Measurements from ENCODE around the gene LYPD4. TPM values are rescaled to one million over a fixed set of nuclear protein-coding genes. Genes with fewer than 3 reads are reported as not detected.

LYPD4 gene
- total and polyA plus RNA-seq, 2 donors (not counting 1 experiment from before 2014, with no cell fraction given) = not detected

DNA sequence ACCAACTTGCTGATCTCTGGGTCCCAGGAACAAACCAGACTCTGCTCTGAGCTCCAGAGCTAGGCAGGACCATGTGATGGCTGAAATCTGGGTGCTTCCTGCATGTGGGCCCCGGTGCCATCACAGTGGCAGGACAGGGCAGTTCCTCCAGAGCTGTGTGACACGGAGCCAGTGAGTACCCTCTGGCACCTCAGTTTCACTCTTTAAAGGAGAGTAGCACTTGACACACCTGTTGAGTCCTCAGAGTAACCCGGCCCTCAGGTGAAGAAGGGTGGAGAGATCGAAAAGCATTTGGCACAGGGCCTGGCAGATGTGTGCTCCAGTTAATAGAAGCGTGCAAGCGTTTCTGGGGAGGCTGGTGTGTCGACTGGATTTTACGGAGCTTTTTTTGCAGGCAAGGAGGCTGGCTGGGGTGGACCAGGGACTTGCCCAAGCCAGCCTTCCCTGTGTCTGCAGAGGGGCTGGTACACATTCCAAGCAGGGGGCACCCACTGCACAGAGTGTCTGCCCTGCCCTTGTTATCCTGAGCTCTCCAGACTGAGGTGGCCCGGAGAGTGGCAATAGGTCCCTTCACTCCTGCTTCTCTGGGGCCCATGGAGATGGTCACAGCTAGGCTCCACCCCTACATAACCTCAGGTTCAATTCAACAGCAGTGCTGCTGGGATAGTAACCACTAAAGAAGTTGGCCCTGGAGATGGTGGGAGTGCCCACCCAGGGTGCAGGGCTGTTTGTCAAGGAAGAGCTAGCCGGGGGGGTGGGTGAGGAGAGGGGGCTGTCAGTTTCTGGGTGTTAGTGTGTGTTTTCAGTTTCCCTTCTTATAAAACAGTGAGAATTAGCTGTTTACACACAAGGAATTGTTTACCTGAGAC, 23.9 kb upstream of the LYPD4 start:
- Histone ChIP-seq H3K9me3 (ENCODE audit: control insufficient read depth, insufficient read depth, low read depth, low read length) (no peaks in the 10 kb centered on the region), H3K27ac (ENCODE audit: insufficient read depth, low read length) (no peak overlapping the region), H3K4me2 (ENCODE audit: extremely low read depth, insufficient read depth, low read length) (no peak overlapping the region), H3K79me2 (ENCODE audit: control insufficient read depth, insufficient read depth, low read length) (peaks cover 40% of the 10 kb centered on the region), H4K20me1 (ENCODE audit: control insufficient read depth, extremely low read depth, insufficient read depth, low read length) (peaks cover 3% of the 10 kb centered on the region), H2AFZ (ENCODE audit: low read length) (no peak overlapping the region), H3K4me1 (ENCODE audit: control insufficient read depth, extremely low read depth, insufficient read depth, low read length) (no peaks in the 10 kb centered on the region), H3K9ac (ENCODE audit: insufficient read depth, low read length) (no peak overlapping the region), H3K4me3 (replicated peaks in 1 of 4; ENCODE audit: control extremely low read depth in 1 of 4, insufficient read depth in 1 of 4, low read depth in 3 of 4, low read length in 4 of 4) (no peak overlapping the region), H3K27me3 (ENCODE audit: control insufficient read depth, insufficient read depth, low read length) (no peaks in the 10 kb centered on the region), H3K36me3 (ENCODE audit: control insufficient read depth, insufficient read depth, low read length) (peaks cover 38% of the 10 kb centered on the region)
- TF ChIP-seq CTCF (conservative IDR thresholded peaks at IDR 0.05 in 1 of 2, IDR thresholded peaks at IDR 0.05 in 1 of 2; ENCODE audit: low read depth in 1 of 2, low read length in 2 of 2) (no peak), EZH2 (IDR thresholded peaks at IDR 0.05; ENCODE audit: low read length, missing control alignments) (no peak)
- no peak for DNase-seq (ENCODE audit: low read depth in 2 of 2)

- no peak for DNase-seq (ENCODE audit: low read depth in 2 of 2)
- H3K36me3 ChIP-seq (ENCODE audit: control insufficient read depth, insufficient read depth, low read length) = peaks cover 49% of the 10 kb centered on the region
- H3K79me2 ChIP-seq (ENCODE audit: control insufficient read depth, insufficient read depth, low read length) = peaks cover 61% of the 10 kb centered on the region
- H3K4me2 ChIP-seq (ENCODE audit: extremely low read depth, insufficient read depth, low read length) = no peak overlapping the region
- no peak for TF ChIP-seq EZH2 (IDR thresholded peaks at IDR 0.05; ENCODE audit: low read length, missing control alignments)
- TF ChIP-seq CTCF (conservative IDR thresholded peaks at IDR 0.05 in 1 of 2, IDR thresholded peaks at IDR 0.05 in 1 of 2; ENCODE audit: low read depth in 1 of 2, low read length in 2 of 2) = no peak
- H2AFZ ChIP-seq (ENCODE audit: low read length) = no peak overlapping the region
- H3K27ac ChIP-seq (ENCODE audit: insufficient read depth, low read length) = no peak overlapping the region
- H3K4me1 ChIP-seq (ENCODE audit: control insufficient read depth, extremely low read depth, insufficient read depth, low read length) = peaks cover 8% of the 10 kb centered on the region
- no peaks in the 10 kb centered on the region for H3K27me3 ChIP-seq (ENCODE audit: control insufficient read depth, insufficient read depth, low read length)
- H3K4me3 ChIP-seq (replicated peaks in 1 of 4; ENCODE audit: control extremely low read depth in 1 of 4, insufficient read depth in 1 of 4, low read depth in 3 of 4, low read length in 4 of 4) = no peak overlapping the region
- H4K20me1 ChIP-seq (ENCODE audit: control insufficient read depth, extremely low read depth, insufficient read depth, low read length) = no peaks in the 10 kb centered on the region
- no peaks in the 10 kb centered on the region for H3K9me3 ChIP-seq (ENCODE audit: control insufficient read depth, insufficient read depth, low read depth, low read length)
- H3K9ac ChIP-seq (ENCODE audit: insufficient read depth, low read length) = no peak overlapping the region
Measured at GRCh38 chr19:41866284-41866683, 21.8 kb upstream of the LYPD4 start.

- no peak for DNase-seq (ENCODE audit: low read depth in 2 of 2)
- H3K4me2 ChIP-seq (ENCODE audit: extremely low read depth, insufficient read depth, low read length) = no peak overlapping the region
- H3K27ac ChIP-seq (ENCODE audit: insufficient read depth, low read length) = no peak overlapping the region
- no peaks in the 10 kb centered on the region for H4K20me1 ChIP-seq (ENCODE audit: control insufficient read depth, extremely low read depth, insufficient read depth, low read length)
- peaks cover 44% of the 10 kb centered on the region for H3K36me3 ChIP-seq (ENCODE audit: control insufficient read depth, insufficient read depth, low read length)
- H3K9me3 ChIP-seq (ENCODE audit: control insufficient read depth, insufficient read depth, low read depth, low read length) = no peaks in the 10 kb centered on the region
- no peak overlapping the region for H3K9ac ChIP-seq (ENCODE audit: insufficient read depth, low read length)
- H3K4me1 ChIP-seq (ENCODE audit: control insufficient read depth, extremely low read depth, insufficient read depth, low read length) = peaks cover 8% of the 10 kb centered on the region
- no peak overlapping the region for H3K4me3 ChIP-seq (replicated peaks in 1 of 4; ENCODE audit: control extremely low read depth in 1 of 4, insufficient read depth in 1 of 4, low read depth in 3 of 4, low read length in 4 of 4)
- TF ChIP-seq EZH2 (IDR thresholded peaks at IDR 0.05; ENCODE audit: low read length, missing control alignments) = no peak
- TF ChIP-seq CTCF (conservative IDR thresholded peaks at IDR 0.05 in 1 of 2, IDR thresholded peaks at IDR 0.05 in 1 of 2; ENCODE audit: low read depth in 1 of 2, low read length in 2 of 2) = no peak
- no peak overlapping the region for H2AFZ ChIP-seq (ENCODE audit: low read length)
- peaks cover 73% of the 10 kb centered on the region for H3K79me2 ChIP-seq (ENCODE audit: control insufficient read depth, insufficient read depth, low read length)
- H3K27me3 ChIP-seq (ENCODE audit: control insufficient read depth, insufficient read depth, low read length) = no peaks in the 10 kb centered on the region
Measured at GRCh38 chr19:41864374-41864773, 19.9 kb upstream of the LYPD4 start.

Data from fibroblast of lung (primary cell).